ENCODE results near the gene RPL35. TPM values are rescaled to one million over a fixed set of nuclear protein-coding genes. Genes with fewer than 3 reads are reported as not detected.

RPL35 gene
- total RNA-seq, 1 donor from 2014 or later, result 2,123 TPM

GRCh38 chr9:124886866-124887492 is 25.2 kb upstream of the RPL35 start:
- Histone ChIP-seq H3K27ac (no peak overlapping the region), H3K27me3 (no peaks in the 10 kb centered on the region), H3K36me3 (peaks cover 86 to 88% of the 10 kb centered on the region in 2 donors), H3K4me3 (no peak overlapping the region), H3K9me3 (no peaks in the 10 kb centered on the region), H3K4me1 (no peaks in the 10 kb centered on the region)
- intact Hi-C loops (cut with DNase I), result no loop called here
- TF ChIP-seq CTCF (IDR thresholded peaks at IDR 0.05), result no peak
- no peak for DNase-seq (ENCODE audit: low spot score in 2 of 2)

GRCh38 chr9:124886461-124886860 is 24.7 kb upstream of the RPL35 start:
- no peak overlapping the region for H3K4me3 ChIP-seq
- no peak for TF ChIP-seq CTCF (IDR thresholded peaks at IDR 0.05)
- peaks cover 86% of the 10 kb centered on the region in 2 donors for H3K36me3 ChIP-seq
- H3K27ac ChIP-seq, result no peak overlapping the region
- no peak for DNase-seq (ENCODE audit: low spot score in 2 of 2)
- H3K9me3 ChIP-seq, result no peaks in the 10 kb centered on the region
- intact Hi-C loops (cut with DNase I), result no loop called here
- H3K27me3 ChIP-seq, result no peaks in the 10 kb centered on the region
- no peaks in the 10 kb centered on the region for H3K4me1 ChIP-seq

- TF ChIP-seq CTCF (IDR thresholded peaks at IDR 0.05), result no peak
- intact Hi-C loops (cut with DNase I), result no loop called here
- Histone ChIP-seq H3K9me3 (no peaks in the 10 kb centered on the region), H3K27ac (no peak overlapping the region), H3K4me3 (no peak overlapping the region), H3K27me3 (no peaks in the 10 kb centered on the region), H3K4me1 (no peaks in the 10 kb centered on the region), H3K36me3 (peaks cover 85 to 86% of the 10 kb centered on the region in 2 donors)
- DNase-seq (ENCODE audit: low spot score in 2 of 2), result no peak
These were observed 23.8 kb upstream of the RPL35 start for GRCh38 chr9:124885551-124885950.

- Histone ChIP-seq H3K4me3 (no peak overlapping the region), H3K4me1 (no peaks in the 10 kb centered on the region), H3K27me3 (no peaks in the 10 kb centered on the region), H3K9me3 (no peaks in the 10 kb centered on the region), H3K36me3 (peaks cover 85 to 88% of the 10 kb centered on the region in 2 donors), H3K27ac (no peak overlapping the region)
- intact Hi-C loops (cut with DNase I), result no loop called here
- TF ChIP-seq CTCF (IDR thresholded peaks at IDR 0.05), result no peak
- DNase-seq (ENCODE audit: low spot score in 2 of 2), result no peak
These were observed 22.6 kb upstream of the RPL35 start for GRCh38 chr9:124884376-124884775.

GRCh38 chr9:124882231-124882630 is 20.5 kb upstream of the RPL35 start:
- no peak for DNase-seq (ENCODE audit: low spot score in 2 of 2)
- TF ChIP-seq CTCF (IDR thresholded peaks at IDR 0.05), result no peak
- Histone ChIP-seq H3K27me3 (no peaks in the 10 kb centered on the region), H3K9me3 (no peaks in the 10 kb centered on the region), H3K27ac (no peak overlapping the region), H3K4me3 (no peak overlapping the region), H3K36me3 (peaks cover 82 to 88% of the 10 kb centered on the region in 2 donors), H3K4me1 (no peaks in the 10 kb centered on the region)
- intact Hi-C loops (cut with DNase I), result no loop called here

Measured in ascending aorta (tissue), 2 donors.